Measurements from ENCODE around the gene DBN1.

DBN1 gene

GRCh38 chr5:177443144-177443983 is 30.1 kb downstream of the DBN1 start:
- Histone ChIP-seq H3K4me2 (ENCODE audit: low read length) (no peak overlapping the region), H3K9me3 (ENCODE audit: insufficient read depth, low read length) (no peaks in the 10 kb centered on the region)

GRCh38 chr5:177442066-177442826 is 31.2 kb downstream of the DBN1 start:
- H3K9me3 ChIP-seq (ENCODE audit: insufficient read depth, low read length): no peaks in the 10 kb centered on the region
- H4K20me1 ChIP-seq (ENCODE audit: insufficient read depth, low read length): no peaks in the 10 kb centered on the region; the same call in 1 of the 2 replicates
- H3K79me2 ChIP-seq (ENCODE audit: low read length): no peaks in the 10 kb centered on the region
- no peak overlapping the region for H3K4me3 ChIP-seq (ENCODE audit: low read length)
- no peaks in the 10 kb centered on the region for H3K27me3 ChIP-seq (ENCODE audit: low read depth, low read length)
- H3K9ac ChIP-seq (ENCODE audit: low read length): no peak overlapping the region
- TF ChIP-seq, protein P1, sequence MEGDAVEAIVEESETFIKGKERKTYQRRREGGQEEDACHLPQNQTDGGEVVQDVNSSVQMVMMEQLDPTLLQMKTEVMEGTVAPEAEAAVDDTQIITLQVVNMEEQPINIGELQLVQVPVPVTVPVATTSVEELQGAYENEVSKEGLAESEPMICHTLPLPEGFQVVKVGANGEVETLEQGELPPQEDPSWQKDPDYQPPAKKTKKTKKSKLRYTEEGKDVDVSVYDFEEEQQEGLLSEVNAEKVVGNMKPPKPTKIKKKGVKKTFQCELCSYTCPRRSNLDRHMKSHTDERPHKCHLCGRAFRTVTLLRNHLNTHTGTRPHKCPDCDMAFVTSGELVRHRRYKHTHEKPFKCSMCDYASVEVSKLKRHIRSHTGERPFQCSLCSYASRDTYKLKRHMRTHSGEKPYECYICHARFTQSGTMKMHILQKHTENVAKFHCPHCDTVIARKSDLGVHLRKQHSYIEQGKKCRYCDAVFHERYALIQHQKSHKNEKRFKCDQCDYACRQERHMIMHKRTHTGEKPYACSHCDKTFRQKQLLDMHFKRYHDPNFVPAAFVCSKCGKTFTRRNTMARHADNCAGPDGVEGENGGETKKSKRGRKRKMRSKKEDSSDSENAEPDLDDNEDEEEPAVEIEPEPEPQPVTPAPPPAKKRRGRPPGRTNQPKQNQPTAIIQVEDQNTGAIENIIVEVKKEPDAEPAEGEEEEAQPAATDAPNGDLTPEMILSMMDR (IDR thresholded peaks at IDR 0.05; ENCODE audit: low read depth, low read length): no peak
- TF ChIP-seq EZH2phosphoT487 (IDR thresholded peaks at IDR 0.05; ENCODE audit: low read depth): no peak
- no peak overlapping the region for H3K4me2 ChIP-seq (ENCODE audit: low read length)
- H3K27ac ChIP-seq (ENCODE audit: low read length): no peak overlapping the region
- H2AFZ ChIP-seq (ENCODE audit: low read depth, low read length): no peak overlapping the region
- peaks cover 20% of the 10 kb centered on the region for H3K4me1 ChIP-seq (ENCODE audit: low read length)
- peaks cover 6% of the 10 kb centered on the region for H3K36me3 ChIP-seq (replicated peaks; ENCODE audit: low read depth, low read length)

More at GRCh38 chr5:177443144-177443983, 30.1 kb downstream of the DBN1 start:
- TF ChIP-seq, protein P1 (IDR thresholded peaks at IDR 0.05; ENCODE audit: low read depth, low read length): no peak
- no peak for TF ChIP-seq EZH2phosphoT487 (IDR thresholded peaks at IDR 0.05; ENCODE audit: low read depth)
- H3K79me2 ChIP-seq (ENCODE audit: low read length): no peaks in the 10 kb centered on the region
- peaks cover 30% of the 10 kb centered on the region for H3K4me1 ChIP-seq (ENCODE audit: low read length)
- no peaks in the 10 kb centered on the region for H3K27me3 ChIP-seq (ENCODE audit: low read depth, low read length)
- no peak overlapping the region for H3K9ac ChIP-seq (ENCODE audit: low read length)
- no peak overlapping the region for H3K4me3 ChIP-seq (ENCODE audit: low read length)
- H4K20me1 ChIP-seq (ENCODE audit: insufficient read depth, low read length): no peaks in the 10 kb centered on the region; the same call in 1 of the 2 replicates
- H3K36me3 ChIP-seq (replicated peaks; ENCODE audit: low read depth, low read length): no peaks in the 10 kb centered on the region
- no peak overlapping the region for H2AFZ ChIP-seq (ENCODE audit: low read depth, low read length)
- H3K27ac ChIP-seq (ENCODE audit: low read length): no peak overlapping the region

DNA sequence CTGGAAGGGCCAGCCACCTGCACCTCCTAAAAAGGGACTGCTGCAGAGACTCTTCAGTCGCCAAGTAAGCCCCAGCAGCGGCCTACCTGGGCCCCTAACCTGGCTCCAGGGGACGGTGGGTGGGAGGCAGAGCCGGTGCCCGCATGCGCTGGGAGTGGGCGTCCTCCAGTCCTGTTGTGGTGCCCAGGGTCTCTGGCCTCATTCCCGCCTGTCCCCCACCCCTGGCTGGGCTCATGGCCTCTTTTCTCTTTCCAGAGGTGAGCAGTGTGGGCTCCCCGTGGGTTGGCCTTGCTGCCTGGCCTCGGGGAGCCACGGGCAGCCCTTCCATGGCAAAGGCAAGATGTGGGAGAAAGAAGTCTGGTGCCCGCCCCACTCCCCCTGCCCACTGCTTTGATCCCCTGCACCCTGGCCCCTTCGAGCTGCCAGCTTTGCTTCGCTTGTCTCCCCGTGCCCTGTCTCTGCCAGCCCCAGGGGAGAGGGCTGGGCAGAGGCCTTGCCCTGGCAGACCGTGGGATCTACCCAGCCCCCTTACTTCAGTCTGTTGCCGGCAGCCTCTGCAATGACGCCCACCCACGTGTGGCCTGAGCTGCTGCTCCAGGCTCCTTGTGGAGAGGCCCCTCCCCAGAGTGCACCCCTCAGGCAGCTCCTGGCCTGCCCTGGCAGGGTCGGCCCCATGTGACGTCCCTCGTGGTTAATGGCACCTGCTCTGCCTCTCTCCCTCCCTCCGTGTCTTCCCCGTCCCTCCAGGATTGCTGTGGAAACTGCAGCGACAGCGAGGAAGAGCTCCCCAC is 32.2 kb downstream of the DBN1 start:
- H4K20me1 ChIP-seq (ENCODE audit: insufficient read depth, low read length): no peaks in the 10 kb centered on the region; the same call in 1 of the 2 replicates
- TF ChIP-seq, protein P1 (IDR thresholded peaks at IDR 0.05; ENCODE audit: low read depth, low read length): no peak
- no peak for TF ChIP-seq EZH2phosphoT487 (IDR thresholded peaks at IDR 0.05; ENCODE audit: low read depth)
- H3K9me3 ChIP-seq (ENCODE audit: insufficient read depth, low read length): no peaks in the 10 kb centered on the region
- peaks cover 20% of the 10 kb centered on the region for H3K4me1 ChIP-seq (ENCODE audit: low read length)
- H3K27ac ChIP-seq (ENCODE audit: low read length): no peak overlapping the region
- H3K36me3 ChIP-seq (replicated peaks; ENCODE audit: low read depth, low read length): peaks cover 12% of the 10 kb centered on the region
- no peaks in the 10 kb centered on the region for H3K79me2 ChIP-seq (ENCODE audit: low read length)
- no peaks in the 10 kb centered on the region for H3K27me3 ChIP-seq (ENCODE audit: low read depth, low read length)
- no peak overlapping the region for H3K4me3 ChIP-seq (ENCODE audit: low read length)
- H2AFZ ChIP-seq (ENCODE audit: low read depth, low read length): no peak overlapping the region
- H3K4me2 ChIP-seq (ENCODE audit: low read length): no peak overlapping the region
- no peak overlapping the region for H3K9ac ChIP-seq (ENCODE audit: low read length)
